NCI-H2029 treated with DMSO at 0.1 percent for 48 hours (cell line): ENCODE results near the gene FSTL1.
A peak's percentile ranks its signal among the peaks of the same experiment; 100 is the strongest.

Experiments used
- DNase-seq: peaks from one replicate; lab custom pipeline; 2025; lab: John Stamatoyannopoulos, UW

The FSTL1 gene

GRCh38 chr3:120352017-120352416 is 98.8 kb downstream of the FSTL1 start:
- no peak for DNase-seq

DNA sequence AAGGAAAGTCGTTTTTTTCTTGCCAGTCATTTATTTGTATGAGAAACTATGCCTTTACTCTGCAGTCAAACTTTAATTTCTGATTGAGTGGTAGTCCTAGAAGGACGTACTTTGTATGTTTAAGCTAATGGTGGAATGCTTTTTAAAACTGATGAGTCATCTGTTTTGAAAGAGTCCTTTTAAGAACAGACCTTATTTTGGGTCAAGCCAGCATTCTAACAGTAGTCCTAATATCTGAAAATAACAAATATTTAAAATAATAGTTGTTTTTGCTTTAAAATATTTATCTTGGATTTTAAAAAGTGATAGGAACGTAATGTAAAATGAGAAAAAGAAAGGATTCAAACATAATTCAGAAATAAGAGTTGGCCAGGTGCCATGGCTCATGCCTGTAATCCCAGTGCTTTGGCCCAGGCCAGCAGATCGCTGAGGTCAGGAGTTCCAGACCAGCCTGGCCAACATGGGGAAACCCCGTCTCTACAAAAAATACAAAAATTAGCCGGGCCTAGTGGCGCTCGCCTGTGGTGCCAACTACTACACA is 100.3 kb downstream of the FSTL1 start:
- DNase-seq, result no peak

- no peak for DNase-seq
These were observed 101.0 kb downstream of the FSTL1 start for GRCh38 chr3:120349855-120350125.

DNA sequence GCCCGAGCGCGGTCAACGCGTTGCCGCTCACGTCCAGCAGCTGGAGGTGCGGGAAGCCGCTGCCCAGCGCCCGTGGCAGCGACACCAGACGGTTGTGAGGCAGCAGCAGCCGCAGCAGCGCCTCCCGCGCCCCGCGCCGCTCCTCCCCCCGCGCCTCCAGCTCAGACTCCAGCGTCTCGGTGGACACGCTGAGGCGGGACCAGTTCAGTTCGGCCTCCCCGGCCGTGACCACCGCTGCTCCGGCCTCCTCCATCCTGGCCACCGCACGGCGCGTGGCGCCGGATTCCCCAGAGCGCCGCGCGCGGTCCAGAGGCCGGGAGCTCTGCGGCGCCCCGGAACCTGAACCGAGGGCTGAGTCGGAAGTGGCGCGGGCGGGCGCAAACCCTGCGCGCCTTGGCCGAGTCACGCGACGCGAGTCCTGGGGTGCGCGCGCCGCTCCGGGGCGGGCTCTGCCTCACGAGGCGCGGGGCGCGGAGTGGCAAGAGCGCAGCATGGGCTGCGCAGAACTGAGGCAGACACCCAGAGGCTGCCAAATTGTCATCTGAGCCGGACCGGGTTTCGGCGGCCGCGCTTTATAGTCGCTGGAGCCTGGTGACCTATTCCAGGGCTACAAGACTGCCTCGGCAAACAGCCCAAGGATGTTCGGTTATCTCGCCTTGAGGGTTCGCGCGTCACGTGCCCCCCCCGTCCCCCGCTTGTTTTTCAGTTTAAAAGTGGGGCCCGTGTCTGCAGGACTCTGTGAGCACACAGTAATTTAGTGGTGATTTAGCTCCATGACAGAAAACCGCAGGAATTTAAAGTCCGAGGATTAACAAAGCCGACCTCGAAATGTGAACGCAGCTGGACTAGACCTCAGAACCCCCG is 101.6 kb downstream of the FSTL1 start, which contains the start of gene LRRC58:
Gene LRRC58, minus strand, starts transcription at position 364 of the 864 bp plus-strand sequence. Its CDS starts 111 bp downstream, at position 253.
- DNase-seq, result peak; percentile 64

- peak; percentile 17 for DNase-seq
These were observed 102.5 kb downstream of the FSTL1 start for GRCh38 chr3:120348065-120348990.

- no peak for DNase-seq
These were observed 106.4 kb downstream of the FSTL1 start for GRCh38 chr3:120344349-120344748.
